ENCODE results near the gene TMEM184A.

DNA sequence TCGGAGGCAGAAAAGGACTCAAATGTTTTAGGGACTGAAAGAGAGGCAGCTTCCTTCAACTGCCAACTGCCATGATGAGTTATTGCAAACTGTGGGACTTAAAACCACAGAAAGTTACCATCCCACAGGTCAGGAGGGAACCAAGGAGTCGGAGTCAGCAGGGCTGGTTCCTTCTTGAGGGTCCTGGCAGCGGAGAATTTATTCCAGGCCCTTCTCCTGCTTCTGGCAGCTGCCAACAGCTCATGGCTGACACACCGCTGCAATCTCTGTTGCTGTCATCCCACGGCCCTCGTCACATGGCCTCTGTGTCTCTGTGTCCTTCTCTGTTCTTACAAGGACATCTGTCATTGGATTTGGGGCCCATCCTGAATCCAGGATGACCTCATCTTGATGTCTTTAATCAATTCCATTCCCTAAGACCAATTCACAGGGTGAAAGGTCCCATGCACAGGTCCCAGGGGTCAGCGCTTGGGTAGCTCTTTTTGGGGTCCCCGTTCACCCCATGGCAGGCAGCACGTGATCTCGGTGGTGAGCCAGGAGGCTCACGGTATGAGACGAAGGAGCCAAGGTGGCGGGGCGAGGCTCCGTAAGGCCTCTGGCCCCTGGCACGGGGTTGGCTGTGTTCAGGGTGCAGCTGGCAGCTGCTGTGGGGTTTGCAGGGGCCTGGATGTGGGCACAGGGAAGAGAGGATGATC is 41.2 kb upstream of the TMEM184A start:
- no peak for TF ChIP-seq EZH2 (IDR thresholded peaks at IDR 0.05; ENCODE audit: borderline replicate concordance)
- no peak for TF ChIP-seq CTCF (IDR thresholded peaks at IDR 0.05; ENCODE audit: poor library complexity)
- TF ChIP-seq EZH2phosphoT487 (IDR thresholded peaks at IDR 0.05; ENCODE audit: low read depth, severe bottlenecking, unreplicated experiment), result no peak

Data from hepatocyte (in vitro differentiated cells).